Fibroblast of the conjunctiva (primary cell): ENCODE data around the gene SAMD11.
"Not testable (repeated sequence)": the region's sequence is repeated elsewhere in the genome, so short reads cannot be mapped to it uniquely, and the experiment has no call there.

ENCODE experiments used
- DNase-seq: peaks from one replicate; pipeline ENCODE4 v3.0.0-alpha.2; 2010; ENCODE audit warnings: low read depth

The SAMD11 gene

DNA sequence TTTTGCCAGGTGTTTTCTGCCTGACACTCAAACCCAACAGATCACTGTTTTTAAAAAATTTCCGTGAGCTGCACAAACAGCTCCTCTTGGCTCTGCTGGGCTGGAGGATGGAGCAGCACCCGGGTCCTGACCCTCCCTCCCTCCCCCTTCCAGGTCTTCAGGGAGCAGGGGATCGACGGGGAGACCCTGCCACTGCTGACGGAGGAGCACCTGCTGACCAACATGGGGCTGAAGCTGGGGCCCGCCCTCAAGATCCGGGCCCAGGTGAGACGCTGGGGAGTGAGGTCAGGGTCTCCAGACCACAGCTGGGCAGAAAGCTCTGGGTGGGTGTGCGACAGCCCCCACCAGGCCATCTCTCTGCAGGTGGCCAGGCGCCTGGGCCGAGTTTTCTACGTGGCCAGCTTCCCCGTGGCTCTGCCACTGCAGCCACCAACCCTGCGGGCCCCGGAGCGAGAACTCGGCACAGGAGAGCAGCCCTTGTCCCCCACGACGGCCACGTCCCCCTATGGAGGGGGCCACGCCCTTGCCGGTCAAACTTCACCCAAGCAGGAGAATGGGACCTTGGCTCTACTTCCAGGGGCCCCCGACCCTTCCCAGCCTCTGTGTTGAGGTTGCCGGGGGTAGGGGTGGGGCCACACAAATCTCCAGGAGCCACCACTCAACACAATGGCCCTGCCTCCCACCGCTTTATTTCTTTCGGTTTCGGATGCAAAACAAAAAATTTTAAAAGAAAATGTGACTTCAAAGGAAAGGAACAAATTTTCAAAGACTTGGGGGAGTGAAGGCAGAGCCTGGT is 20.0 kb downstream of the SAMD11 start:
- no peak for DNase-seq

DNA sequence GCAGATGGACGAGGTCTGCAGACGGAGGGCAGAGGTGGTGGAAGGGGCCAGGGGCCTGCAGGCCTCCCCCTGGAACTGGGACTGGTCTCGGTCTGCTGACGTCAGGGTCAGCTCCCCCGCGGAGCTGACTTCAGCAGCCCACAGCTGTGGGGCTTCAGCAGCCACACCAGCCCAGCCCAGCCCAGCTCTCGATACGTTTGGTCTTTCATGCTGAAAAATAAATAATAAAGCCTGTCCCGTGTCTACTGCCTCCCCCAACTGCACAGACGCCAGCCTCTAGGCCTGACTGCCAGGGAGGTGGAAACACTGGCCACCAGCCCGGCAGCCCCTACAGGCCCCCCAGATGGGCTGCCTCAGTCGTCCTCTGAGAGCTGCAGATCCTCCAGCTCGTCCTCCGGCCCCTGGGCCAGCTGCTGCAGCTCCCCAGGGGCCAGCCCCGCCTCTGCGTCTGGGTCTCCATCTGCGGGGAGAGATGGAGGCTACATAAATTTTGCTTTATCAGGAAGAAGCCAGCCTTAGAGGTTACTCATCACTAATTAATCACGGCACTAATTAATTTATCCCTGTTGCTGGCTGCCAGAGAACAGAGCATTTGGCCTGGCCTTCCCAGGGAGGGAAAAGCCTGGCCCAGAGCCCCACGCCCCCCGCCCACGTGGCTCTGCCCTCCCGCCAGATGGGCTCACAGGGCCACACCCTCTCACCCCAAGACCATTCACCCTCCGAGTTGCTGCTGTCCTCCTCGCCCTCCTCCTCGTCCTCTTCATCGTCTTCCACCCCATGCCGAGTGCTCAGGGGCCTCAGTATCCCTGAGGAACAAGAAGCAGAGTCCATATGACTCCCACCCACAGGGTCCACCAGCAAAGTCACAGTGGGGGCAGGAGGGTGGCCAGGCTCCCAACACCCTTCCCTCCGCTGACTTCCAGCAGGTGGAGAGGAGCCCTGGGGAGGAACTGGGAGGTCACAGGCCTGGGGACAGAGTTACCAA is 20.9 kb downstream of the SAMD11 start:
- DNase-seq = no peak

DNA sequence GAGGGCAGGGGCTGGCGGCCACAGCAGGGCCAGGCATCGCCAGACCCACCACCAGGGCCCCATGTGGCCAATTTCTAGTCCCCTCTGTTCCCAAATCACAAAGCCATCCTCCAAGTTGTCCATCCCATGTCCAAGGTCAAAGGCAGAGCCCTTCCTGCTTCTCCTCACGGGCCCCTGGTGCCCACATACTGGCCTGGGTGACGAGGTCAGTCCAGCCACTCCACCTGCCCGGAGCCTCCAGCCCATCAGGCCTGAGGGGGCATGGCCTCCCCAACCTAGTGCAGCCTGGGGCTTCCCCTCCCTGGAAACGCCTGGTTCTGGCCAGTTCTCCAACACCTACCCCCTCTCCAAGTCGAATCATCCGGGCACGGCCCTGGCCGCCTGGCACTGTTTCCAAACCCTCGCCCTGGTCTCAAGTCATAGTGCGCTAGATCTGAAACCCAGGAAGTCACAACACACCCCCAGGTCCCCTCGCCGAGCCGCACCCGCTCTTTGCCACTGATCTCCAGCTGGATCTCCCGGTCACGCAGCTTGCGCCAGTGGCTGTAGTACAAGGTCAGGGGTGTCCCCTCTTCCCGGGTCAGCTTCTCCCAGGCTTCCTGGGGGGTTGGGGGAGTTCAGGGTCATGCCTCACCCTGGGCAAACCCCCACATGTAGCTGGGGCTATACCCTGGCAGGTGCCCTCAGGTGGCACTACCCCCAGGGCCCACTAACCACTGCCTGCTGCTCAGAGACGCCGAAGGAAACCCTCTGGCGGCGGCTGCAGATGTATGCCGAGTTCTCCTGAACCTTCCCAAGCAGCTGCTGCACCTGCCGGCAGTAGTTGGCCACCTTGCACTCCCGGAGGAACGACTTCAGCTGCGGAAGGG is 22.2 kb downstream of the SAMD11 start:
- DNase-seq = no peak

DNA sequence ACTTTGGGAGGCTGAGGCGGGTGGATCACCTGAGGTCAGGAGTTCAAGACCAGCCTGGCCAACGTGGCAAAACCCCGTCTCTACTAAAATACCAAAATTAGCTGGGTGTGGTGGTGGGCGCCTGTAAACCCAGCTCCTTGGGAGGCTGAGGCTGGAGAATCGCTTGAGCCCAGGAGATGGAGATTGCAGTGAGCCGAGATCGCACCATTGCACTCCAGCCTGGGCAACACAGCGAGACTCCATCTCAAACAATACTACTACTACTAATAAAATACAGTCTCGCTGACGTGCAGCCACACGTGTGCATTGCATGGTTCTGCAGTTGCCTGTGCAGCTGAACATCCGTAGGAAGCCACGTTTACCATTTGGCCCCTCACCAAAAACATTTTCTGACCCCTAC is 23.1 kb downstream of the SAMD11 start:
- not testable (repeated sequence) for DNase-seq

DNA sequence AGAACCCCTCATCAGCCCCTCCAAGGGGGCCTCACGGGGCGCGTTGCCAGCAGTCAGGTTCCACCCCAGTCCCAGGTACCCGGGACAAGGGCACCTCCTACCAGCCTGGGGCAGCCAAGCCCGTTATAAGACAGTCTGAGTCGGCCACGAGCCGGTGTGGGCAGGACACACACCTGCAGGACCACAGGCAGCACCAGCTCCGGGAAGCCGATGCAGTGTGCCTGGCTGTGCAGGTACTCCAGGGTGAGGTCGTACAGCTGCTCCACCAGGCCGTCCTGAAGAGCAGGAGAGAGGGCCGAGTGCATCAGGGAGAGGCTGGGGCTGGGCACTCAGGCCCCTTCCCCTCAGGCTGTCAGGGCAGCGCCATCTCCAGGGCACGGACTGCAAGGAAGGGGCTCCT is 24.2 kb downstream of the SAMD11 start:
- no peak for DNase-seq

DNA sequence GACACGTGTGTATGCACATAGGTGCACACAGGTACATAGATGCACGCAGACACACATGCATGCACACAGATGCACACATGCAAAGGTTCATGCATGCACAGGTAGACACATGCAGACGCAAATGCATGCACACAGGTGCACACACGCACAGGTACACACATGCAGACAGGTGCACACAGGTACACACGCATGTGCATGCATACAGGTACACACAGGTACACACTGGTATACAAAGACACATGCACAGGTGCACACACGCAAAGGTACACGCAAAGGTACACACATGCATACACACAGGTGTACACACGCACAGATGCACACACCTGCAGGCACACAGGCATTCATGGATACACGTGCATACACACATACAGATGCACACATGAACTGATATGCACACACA is 26.5 kb downstream of the SAMD11 start:
- no peak for DNase-seq

DNA sequence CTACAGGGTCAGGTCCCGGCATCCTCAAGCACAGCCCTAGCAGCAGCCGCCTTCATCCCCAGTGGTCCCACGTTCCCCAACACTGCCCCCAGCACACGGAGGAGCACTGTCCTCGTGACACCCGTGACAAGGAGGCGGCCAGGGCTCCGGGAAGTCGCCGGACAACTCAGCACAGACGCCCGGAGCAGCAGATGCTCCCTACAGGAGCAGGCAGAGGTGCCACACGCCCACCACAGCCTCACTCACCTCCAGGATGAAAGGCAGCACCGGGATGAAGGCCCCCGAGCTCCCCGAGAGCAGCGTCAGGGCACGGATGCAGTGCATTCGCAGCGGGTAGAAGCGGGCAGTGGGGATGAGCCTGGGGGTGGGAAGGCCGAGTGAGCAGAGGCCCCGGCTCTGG is 27.2 kb downstream of the SAMD11 start:
- DNase-seq = no peak

DNA sequence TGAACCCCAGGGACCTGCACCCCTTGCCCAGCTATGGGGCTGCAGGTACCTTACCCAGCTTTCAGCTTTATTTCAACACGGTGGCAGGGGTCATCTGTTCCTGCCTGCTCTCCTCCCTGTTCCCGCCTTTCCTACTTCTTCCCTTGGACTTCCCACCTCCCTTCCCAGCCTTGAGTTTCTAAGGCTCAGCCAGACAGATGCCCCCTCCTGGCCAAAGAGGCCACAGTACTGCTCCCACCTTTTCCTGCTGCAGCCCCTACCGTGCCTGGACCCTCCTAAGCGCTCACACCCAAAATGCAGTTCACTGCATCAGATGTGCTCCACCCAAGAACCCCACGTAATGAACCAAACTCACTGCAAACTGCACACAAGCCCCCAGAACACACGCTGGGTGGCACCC is 27.6 kb downstream of the SAMD11 start:
- DNase-seq = no peak

DNA sequence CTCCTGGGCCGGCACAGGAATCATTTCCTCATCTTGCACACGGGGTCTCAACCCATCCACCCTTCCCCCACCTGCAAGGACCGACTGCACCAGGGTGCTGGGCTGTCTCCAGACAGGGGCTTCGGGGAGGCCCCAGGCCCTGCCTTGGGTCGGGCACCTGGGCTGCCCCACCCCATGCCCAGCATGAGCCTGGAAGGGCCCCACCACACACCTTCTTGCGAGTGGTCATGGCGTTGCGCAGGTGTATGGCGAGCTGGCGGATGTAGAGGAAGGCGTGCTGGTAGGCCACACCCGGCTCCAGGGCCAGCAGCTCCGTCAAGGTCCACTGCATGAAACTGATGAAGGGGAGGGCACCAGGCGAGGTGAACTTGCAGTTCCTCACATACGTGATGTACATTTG is 28.5 kb downstream of the SAMD11 start:
- no peak for DNase-seq

DNA sequence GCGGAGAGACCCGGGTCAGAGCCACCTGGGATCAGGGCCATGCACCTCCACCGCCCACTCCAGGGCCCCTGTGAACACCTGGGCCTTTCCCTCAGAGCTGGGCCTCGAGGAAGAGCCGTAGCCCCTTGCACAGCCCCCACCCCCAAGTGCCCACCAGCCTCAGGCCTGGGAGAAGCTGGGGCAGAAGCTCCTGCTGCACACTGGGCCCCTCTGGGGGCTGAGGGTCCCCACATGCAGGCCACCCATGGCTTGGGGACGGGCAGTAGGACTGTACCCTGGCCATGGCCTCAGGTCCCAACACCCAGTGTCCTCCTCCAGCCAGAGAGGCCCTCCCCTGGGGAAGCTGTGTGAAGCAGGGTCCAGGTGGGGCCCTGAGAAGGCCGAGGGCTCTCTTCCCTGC is 28.9 kb downstream of the SAMD11 start:
- DNase-seq = no peak

DNA sequence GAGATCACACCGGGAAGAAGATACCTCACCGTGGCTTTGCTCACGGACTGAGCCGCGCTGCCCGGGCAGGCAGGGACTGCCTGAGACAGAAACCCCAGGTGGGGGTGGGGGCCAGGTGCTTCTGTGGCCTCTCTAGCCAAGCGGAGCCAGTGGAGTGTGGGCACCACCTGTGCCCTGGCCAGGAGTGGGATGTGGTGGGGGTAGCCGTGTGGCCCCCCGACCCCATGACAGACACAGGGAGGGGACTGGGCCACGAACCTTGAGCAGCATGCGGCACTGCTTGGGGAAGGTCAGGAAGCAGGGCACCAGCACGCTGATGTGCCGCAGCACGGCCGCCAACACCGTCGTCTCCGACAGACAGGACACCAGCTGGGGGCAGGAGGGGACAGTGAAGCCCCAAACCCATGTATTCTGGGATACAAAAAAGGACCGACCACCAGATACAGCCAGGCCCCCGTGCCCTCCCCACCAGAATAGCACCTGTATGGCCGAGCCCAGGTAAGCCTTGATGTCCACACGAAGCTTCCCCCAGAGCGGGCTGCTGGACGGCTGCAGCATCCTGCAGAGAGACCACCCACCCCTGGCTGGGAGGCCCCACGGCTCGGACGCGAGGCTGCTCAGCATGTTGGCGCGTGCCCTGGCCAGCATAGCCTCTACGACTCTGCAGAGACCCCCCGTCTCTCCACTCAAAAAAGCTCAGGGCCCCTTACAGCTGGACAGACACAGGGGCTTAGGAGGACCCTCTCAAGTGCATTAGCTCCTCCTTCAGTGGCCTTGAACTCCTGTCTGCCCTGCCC is 30.0 kb downstream of the SAMD11 start:
- no peak for DNase-seq

DNA sequence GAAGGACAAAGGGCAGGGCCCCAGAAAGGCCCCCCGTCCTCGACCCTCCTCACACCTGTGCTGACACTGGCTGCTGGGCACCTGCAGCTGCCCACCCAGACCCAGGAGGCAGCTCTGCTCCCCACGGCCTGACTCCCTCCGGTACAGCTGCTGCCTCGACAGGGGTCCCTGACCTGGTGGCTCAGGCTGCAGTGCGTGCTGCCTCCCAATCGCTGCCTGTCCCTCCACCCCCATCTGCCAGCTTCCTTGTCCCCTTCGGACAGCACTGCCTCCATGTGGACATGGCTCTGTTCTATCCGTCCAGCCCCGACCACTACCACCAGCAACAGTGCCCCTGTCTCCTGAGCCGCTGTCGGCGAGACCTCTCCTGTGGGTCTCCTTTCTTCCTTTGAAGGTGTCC is 31.2 kb downstream of the SAMD11 start:
- DNase-seq = no peak

DNA sequence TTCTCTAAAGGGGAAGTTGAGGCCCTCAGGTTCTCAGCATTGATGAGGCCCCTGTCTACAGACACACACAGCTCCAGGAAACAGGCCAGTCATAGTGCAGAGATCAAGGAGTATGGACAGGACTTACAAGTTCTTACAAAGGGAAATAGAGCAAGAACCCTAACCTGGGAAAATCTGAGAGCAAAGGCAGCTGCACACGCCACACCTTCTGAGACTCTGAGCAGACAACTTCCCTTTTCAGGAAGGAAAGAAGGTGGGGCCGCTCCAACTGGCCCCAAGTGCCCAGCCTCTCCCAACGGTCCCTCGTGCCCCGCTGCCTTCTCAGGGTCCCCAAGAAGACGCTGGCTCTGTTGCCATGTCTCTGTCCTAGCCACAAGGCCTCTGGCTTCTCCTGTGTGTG is 31.8 kb downstream of the SAMD11 start:
- DNase-seq = no peak

DNA sequence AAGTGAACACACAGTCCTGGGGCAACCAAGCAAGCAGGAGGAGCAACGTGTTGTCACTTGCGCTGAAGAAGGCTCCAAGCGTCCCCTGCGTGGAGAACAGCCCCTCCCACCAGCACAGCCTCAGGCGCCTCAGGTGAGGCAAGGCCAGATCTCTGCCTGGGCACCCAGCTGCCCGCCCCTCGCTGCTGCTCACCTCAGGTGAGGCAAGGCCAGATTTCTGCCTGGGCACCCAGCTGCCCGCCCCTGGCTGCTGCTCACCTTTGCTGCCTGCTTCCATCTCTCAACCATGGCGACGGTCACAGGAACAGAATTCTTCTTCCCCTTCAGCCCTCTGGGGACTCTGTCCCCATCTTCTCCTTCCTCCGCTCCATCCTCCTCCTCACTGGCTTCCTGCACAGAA is 32.9 kb downstream of the SAMD11 start:
- DNase-seq = no peak

DNA sequence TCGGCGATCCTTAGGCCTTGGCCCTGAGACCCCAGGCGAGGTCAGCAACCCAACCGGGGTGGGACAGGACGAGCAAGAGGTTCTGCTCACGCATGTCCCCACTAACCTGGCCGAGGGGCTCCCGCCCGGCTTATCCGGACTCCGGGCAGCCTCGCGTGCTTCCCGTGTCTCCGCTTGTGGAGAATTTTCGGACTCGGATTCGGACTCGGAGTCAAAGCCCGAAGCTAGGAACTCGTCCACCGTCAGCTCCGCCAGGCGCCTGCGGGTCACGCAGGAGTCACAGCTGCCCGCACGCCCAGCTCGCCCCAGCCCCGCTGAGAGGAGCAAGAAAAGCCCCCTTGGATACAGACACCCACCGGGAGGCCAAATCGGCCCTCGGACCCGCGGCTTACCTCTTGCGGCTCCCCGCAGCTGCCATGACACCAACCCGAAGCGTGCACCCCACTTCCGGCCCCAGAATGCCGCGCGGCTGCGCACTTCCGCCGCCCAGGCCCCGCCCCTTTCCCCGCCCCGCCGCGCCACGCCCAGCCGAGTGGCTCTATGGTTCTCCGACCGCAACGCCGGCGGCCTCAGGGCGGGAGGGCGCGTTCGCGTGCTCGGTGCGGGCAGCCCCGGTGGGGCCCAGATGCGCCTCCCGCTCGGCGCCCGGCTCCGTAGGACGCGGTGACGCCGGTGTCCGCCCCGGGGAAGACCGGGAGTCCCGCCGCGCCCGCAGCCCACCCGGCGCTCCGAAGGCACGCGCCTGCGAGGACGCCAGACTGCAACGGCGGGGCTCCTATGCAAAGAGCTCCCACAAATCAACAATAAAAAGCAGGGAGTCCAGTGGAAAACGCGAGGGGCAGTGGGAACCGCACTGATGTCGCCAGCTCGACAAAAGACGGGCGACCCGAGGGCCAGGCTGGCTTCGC is 35.4 kb downstream of the SAMD11 start, which contains the start of gene NOC2L:
NOC2L (minus strand) TSS at position 434 of the 908 bp plus-strand sequence; CDS start at position 418, 16 bp downstream.
- peak; percentile 61 for DNase-seq

DNA sequence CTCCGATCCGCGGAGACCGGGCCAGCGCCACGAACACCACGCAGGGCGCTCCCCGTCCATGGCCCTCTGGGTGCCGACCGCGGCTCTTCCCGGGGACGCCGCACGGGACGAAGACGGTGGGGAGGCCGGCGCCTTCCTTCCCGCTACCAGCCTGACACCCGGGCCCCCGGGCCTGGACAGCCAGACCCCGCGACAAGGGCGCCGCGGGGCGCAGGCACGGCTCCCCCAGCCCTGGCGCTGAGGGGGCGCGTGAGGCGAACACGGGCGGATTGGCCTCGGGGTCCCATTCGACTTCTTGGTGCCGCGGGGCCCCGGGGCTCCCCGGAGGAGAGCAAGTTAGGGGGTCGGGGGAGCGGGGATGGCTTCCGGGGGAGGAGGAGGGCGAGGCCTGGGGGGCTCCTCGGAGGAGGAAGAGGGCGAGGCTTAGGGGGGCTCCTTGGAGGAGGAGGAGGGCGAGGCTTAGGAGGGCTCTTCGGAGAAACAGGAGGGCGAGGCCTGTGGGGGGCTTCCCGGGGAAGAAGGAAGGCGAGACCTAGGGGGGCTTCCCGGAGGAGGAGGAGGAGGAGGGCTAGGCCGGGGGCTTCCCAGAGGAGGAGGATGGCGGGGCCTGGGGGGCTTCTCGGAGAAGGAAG is 36.1 kb downstream of the SAMD11 start:
- DNase-seq = no peak

DNA sequence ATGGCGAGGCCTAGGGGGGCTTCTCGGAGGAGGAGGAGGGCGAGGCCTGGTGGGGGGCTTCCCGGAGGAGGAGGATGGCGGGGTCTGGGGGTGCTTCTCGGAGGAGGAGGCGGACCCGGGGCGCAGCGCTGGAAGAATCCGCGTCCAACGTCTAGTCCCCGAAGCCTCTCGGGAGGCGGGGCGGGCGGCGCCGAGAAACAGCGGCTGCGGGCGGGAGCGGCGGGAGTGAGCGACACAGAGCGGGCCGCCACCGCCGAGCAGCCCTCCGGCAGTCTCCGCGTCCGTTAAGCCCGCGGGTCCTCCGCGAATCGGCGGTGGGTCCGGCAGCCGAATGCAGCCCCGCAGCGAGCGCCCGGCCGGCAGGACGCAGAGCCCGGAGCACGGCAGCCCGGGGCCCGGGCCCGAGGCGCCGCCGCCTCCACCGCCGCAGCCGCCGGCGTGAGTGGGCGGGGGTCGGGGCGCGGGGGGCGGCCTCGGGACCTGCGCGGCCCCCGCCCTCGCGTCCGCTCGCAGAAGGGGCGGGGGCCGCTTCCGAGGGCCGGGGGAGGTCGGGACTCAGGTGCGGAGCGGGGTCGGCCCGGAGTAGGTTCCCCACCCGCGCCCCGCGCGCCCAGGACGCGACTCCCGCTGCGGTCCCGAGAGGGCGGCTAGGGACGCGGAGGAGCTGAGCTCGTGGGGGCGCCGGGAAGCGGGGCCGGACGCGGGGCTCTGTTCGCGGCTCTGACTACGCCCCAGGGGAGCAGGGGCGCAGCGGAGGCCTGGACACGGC is 36.8 kb downstream of the SAMD11 start, which contains the start of gene KLHL17:
KLHL17 (plus strand) TSS at position 222 of the 769 bp plus-strand sequence; CDS start at position 332, 110 bp downstream.
- no peak for DNase-seq

DNA sequence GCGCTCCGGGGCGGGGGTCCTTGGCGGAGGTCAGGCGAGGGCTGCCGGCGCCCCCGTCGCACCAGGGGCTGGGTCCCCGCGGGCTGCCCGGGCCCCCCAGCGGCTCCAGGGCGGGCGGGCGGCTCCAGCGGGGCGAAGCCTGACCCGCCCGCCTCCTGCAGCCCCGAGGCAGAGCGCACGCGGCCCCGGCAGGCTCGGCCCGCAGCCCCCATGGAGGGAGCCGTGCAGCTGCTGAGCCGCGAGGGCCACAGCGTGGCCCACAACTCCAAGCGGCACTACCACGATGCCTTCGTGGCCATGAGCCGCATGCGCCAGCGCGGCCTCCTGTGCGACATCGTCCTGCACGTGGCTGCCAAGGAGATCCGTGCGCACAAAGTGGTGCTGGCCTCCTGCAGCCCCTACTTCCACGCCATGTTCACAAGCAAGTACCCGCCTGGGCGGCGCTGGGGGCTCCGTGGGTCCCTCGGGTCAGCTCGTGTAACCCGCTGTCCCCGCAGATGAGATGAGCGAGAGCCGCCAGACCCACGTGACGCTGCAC is 37.5 kb downstream of the SAMD11 start:
- no peak for DNase-seq
